GM15510 (cell line): Measurements from ENCODE around the gene TMOD4.

Experiments
- POLR2A ChIP-seq: IDR thresholded peaks from 3 replicates; pipeline ENCODE4 v1.6.1; 2011; ENCODE audit warnings: borderline replicate concordance; ENCODE audit not compliant: insufficient read length; ENCODE audit errors: extremely low read depth

Gene TMOD4

DNA sequence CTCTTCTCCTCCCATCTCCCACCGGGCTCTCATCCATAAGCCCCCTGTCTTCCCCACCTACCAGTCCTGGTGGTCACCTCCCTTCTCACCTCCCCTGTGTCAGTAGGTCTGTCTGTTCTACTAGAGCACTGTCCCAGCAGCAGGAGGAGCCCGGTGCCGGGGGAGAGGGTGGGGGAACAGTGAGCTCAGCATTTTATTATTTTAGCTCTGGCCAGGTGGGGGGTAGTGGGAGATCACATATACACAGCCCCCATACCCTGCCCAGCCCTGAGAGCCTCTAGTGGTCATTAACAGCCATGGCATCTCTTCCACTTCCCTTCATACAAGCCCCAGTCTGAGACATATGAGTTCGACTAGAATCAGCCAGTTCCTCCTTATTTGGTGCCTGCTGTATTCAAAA lies at the start of gene TMOD4:
TSS of gene TMOD4 (minus strand) at position 119 of the 400 bp plus-strand sequence. CDS start 1,106 bp downstream, outside the sequence.
- no peak for TF ChIP-seq POLR2A

DNA sequence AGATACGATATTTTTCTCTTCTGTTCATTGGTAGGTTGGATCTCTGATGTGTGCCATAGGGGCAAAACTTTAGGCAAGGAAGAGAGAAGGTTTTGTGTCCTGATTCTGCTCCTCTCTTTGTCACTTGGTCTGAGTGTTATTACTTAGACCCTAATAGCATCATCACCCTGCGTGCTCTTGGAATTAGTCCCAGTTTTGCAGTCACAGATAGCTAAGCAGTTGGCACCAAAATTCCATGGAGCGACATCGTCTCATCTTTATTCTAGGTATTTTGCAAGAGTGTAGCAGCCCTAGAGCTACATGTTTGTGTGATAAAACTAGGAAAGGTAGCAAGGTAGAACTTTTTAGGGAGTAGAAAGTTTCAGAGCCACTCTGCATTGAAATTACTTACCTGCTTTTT lies 46.3 kb upstream of the TMOD4 start:
- no peak for TF ChIP-seq POLR2A

DNA sequence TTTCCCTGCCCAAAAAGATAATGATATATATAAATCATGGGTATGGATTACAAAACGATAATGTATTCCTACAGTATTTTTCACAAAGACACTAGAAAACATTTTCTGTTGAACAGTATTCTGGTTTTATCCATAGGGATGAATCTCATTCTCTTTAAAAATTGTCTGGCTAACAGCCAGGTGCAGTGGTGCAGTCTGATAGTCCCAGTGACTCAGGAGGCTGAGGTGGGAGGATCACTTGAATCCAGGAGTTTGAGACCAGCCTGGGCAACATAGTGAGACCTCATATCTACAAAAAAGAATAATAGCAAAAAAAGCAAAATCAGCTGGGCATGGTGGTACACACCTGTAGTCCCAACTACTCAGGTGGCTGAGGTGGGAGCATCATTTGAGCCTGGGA lies 45.8 kb upstream of the TMOD4 start:
- TF ChIP-seq POLR2A = no peak

DNA sequence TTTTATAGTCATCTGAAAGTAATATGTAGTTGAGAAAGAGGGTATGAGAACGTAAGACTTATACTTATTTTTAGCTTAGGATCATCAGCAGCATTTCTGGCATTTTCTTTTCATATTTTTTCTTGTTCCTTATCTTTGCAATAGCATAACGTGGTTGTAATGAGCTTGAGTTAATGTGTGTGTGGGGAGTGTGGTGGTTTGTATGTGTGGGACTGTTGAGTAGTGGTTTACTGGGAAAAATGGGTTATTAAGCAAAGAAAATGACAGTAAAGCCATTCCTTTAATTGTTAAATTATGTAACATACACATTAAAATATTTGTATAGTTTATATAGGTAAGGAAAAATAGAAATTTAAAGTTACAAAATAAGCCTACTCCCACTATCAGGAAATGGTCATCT lies 37.8 kb upstream of the TMOD4 start:
- TF ChIP-seq POLR2A = no peak

DNA sequence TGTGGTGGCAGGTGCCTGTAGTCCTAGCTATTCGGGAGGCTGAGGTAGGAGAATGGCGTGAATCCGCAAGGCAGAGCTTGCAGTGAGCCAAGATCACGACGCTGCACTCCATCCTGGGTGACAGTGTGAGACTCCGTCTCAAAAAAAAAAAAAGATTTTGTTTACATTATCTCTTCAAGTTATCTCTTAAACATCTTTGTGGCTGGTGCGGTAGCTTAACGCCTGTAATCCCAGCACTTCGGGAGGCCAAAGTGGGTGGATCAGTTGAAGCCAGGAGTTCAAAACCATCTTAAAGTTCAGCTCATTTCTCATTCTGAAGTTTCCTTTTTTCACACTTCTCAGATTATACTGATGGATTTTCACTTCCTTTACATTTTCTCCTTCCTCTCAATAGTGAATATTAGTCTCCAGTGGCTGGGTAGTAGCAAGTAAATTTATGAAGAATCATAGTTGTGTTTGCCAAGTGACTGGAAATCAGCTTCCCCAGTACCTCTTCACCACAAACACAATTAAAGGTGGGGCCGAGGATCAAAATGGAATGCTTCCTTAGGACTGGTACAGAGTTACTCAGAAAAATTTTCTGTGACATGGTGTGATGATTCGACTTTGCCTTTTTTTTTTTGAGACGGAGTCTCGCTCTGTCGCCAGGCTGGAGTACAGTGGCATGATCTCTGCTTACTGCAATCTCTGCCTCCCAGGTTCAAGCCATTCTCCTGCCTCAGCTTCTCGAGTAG lies 36.4 kb upstream of the TMOD4 start:
- no peak for TF ChIP-seq POLR2A

DNA sequence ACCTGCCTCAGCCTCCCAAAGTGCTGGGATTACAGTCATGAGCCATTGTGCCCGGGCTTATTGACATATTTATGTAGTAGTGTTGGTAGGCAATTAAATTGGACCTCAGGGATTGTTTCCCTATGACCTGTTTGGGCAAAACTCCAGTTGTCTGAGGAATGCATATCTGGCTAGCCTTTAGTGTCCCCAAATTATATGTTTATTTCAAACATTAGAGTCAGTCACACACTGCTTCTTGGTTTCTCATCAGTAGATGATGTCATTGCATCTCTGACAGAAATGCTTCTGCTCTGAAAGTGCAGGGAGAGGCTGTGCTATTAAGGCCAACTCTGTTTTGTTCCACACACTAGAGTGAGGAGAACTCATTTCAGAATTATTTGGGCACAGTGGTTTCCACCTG lies 35.0 kb upstream of the TMOD4 start:
- no peak for TF ChIP-seq POLR2A

DNA sequence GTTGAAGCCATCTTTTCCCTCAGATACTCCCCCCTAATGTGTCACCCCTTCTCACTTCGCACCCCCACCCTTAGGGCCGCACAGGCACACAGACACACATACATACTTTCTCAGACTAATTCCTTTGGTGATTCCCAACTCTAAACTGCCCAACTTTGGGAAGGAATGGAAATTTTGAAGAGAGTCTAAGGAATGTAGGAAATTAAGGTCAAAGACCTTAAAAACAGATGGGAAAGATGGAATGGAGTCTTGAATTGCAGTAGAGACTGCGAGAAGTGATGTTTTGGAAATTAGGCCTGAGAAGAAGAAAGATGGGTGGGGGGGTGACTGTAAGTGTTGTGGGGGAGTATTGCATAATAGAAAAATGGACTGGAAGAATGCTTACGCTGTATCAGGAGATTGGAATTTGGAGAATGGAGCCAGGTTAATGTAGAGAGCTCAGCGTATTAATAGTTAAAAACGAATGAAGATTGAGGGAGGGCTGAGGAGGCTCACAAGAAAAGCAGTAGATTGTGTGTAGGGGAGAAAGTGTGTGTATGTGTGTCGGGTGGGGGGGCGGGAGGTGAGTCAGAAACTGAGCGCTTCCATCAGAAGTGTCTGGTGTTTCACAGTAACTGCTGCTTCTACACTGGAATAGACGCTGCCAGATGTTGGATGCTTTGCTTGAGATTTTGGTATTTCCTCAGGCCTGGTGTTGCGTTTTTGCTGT lies 24.2 kb upstream of the TMOD4 start:
- TF ChIP-seq POLR2A = no peak

DNA sequence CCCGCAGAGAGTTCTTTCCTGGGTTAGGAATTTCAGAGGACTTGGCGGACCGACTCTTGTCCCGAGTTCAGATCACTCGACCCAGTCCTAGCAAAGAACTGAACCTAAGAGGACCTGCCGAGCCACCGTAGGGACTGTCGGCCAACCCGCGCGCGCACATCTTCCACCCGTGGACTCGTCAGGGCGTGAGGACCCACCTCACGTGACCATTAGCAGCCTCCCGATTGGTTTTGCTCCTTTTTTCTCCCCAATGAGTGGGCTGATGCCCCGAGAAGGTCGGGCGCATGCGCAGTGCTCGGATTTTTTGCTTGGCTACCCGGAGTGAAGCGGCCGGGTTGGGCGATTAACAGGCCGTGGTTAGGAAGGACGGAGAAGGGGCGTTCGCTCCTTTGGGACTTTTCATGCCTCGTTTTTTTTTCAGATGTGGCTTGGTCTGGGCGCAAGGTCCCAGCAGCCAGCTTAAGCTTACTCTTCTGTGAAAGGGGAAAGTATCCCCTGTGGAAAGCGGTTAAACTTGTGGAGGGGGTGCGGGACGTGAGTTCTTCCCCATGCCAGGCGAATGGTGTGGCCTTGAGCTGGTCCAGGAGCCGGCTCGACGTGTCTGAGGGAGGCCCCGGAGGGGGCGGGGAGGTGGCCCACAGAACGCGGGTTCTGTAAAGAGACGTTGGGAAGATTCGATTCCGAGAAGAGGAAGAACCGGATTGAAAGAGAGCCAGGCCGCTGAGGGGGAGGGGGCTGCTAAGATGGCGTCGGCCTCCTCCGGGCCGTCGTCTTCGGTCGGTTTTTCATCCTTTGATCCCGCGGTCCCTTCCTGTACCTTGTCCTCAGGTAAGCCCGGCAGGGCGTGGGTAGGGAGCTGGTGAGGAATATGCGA lies 22.7 kb upstream of the TMOD4 start, which contains the start of gene PIP5K1A:
TSS of gene PIP5K1A (plus strand) at position 299 of the 874 bp plus-strand sequence. CDS start at position 744, 445 bp downstream.
- peak; percentile 72 for TF ChIP-seq POLR2A

DNA sequence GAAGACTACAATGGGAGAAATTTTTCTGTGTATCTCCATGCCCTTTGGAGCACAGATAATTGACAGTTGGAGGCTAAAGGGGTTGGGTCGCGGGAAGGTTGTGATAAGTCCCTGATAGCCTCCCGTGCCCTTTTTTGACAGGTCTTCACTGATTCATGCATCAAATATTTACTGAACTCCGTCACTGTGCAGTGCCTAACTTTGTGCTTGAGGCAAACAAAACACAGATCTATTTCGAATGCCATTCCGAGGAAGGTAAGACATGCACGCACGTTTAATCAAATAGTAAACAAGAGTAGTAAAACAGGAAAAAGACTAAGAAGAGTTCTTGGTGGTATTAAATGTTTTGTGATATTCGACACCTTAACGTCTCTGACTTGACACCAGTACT lies 22.1 kb upstream of the TMOD4 start:
- no peak for TF ChIP-seq POLR2A

DNA sequence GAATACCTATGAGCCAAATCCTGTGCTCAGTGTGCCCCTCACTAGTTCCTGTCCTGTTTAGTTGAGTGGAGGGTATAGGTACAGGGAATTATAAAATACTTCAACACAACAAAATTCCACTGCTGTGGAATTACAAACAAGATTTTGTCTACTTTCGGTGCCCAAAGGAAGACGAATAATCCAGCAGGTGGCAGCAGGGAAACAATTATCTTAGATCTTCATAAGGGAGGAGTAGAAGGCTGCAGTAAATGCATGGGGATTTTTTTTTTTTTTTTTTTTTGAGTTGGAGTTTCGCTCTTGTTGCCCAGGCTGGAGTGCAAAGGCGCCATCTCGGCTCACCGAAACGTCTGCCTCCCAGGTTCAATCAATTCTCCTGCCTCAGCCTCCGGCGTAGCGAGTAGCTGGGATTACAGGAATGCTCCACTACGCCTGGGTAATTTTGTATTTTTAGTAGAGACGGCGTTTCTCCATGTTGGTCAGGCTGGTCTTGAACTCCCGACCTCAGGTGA lies 20.6 kb upstream of the TMOD4 start:
- TF ChIP-seq POLR2A = no peak

DNA sequence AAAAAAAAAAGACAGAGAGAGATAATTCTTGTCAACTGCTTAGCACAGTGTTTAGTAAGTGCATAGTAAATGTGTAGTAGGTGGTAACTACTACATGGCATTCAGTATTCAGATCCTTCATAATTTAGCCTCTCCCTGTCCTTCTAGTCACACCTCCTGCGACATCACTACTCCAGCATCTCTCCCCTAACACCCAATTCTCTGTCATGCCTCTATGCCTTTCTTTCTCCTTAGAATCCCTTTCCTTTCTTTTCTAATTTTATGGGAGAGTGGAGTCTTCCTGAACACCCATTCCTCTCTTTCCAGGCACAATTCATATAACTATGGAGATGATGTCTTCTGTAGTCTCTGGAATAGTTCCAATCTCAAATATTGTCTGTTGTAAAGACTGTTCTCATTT lies 18.1 kb upstream of the TMOD4 start:
- TF ChIP-seq POLR2A = no peak

DNA sequence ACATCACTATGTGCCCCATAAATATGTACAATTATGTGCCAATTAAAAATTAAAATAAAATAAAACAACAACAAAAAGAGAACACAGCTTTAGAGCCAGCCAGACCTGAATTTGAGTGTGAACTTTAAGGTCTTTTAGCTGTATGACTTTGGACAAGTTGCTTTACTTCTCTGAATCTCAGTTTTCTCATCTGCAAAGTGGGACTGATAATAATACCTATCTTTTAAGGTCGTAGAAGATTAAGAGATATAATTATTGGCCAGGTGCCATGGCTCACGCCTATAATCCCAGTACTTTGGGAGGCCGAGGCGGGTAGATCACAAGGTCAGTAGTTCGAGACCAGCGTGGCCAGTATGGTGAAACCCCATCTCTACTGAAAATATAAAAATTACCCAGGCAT lies 17.5 kb upstream of the TMOD4 start:
- TF ChIP-seq POLR2A = no peak

DNA sequence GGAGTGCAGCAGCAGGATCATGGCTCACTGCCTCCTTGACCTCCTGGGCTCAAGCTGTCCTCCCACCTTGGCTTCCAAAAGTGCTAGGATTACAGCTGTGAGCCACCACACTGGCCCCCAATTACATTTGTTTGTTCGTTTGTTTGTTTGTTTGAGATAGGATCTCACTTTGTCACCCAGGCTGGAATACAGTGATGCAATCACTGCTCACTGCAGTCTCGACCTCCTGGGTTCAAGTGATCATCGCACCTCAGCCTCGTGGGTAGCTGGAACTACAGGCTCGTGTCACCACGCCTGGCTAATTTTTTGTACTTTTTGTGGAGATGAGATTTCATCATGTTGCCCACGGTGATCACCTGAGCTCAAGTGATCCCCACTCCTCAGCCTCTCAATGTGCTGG lies 16.3 kb upstream of the TMOD4 start:
- TF ChIP-seq POLR2A = no peak

DNA sequence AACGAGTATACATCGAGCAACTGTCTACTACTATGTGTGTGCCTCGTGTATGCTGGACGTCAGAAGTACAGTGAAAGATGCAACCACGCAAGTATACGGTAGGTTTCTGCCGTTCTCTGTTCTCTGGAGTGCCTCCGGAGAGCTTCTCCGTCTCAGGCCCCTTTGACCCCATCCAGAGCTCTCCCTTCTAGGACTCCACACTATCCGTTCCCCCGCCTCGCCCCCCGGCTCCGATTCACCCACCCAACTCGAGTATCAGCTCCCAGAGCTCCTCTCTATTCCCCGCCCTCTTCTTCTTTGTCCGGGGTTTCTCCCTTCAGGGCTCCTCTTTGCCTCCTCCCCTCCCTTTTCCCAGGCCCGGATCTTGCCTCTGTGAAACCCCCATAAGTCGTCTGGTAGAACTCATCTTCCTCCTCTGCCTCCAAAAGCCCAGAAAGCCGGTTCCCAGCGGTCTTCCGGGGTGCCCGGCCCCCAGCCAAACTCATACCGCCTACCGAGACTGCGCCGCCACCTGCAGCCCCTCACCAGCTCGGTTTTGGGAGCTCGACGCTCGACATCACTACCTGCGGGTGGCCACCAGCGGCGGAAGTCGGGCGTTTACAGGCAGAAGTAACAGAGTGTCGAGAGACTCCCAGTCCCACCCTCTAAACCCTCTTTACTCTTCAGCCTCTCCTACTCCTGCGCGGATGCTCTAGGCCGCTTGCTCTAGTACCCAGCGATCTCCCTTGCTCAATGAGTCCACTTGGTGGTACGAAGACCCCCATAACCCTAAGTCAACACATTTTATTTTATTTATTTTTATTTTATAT lies 14.1 kb upstream of the TMOD4 start, which contains the start of gene VPS72:
TSS of gene VPS72 (minus strand) at position 561 of the 809 bp plus-strand sequence. CDS start at position 485, 76 bp downstream.
- TF ChIP-seq POLR2A = peak; percentile 89

DNA sequence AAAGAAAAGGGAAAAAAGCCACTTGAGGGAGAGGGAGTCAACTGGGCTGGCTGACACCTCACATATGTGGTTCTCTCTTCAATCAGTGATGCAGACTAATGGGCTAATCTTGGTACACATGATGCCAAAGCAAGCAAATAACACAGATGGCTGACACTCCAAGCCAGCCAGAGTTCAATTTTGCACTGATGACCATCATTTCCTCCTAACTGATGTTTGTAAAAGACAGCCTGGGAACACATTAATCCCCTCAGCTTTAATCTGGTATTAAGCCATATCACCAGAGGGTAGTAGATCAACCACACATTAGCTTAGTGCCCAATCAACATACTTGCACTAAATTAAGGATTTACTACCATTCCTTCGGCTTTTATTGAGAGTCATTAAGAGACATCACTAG lies 11.4 kb upstream of the TMOD4 start:
- TF ChIP-seq POLR2A = no peak

DNA sequence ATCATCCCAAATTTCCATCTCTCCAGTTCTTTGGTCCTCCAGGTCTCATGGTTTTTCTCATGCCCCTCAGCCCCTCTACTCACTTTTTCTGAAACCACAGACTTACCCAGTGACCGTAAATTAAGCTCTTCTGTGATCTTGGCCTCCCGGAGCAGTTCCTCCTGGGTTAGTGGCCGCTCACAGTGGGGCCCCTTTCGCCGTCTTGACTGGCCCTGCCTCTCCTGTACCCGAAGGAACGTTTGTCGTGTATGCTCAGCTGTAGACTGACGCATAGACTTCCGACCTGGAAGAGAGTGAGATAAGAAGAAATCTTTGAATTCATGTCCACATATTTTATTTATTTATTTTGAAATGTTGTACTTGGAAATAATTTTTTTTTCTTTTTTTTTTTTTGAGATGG lies 8.4 kb upstream of the TMOD4 start:
- TF ChIP-seq POLR2A = no peak
